ENCODE measurements around the gene SAG.

Gene SAG

GRCh38 chr2:233355916-233356315 is 48.3 kb downstream of the SAG start:
- Histone ChIP-seq H2AFZ (ENCODE audit: low read length) (no peak overlapping the region), H3K27me3 (replicated peaks; ENCODE audit: insufficient read depth, low read length) (no peaks in the 10 kb centered on the region), H3K4me3 (ENCODE audit: low read length) (peak overlapping the region; percentile 81; the same call in 1 of the 2 replicates), H3F3A (ENCODE audit: insufficient read depth, low read length) (peaks cover 6% of the 10 kb centered on the region), H3K27ac (ENCODE audit: low read length) (no peak overlapping the region), H3K9me2 (replicated peaks; ENCODE audit: insufficient read depth, low read length) (no peaks in the 10 kb centered on the region), H4K20me1 (ENCODE audit: insufficient read depth, low read length) (no peaks in the 10 kb centered on the region), H3K4me1 (ENCODE audit: low read length) (peaks cover 28% of the 10 kb centered on the region), H3K36me3 (replicated peaks; ENCODE audit: insufficient read depth, low read length) (no peaks in the 10 kb centered on the region), H3K9ac (ENCODE audit: low read length) (no peak overlapping the region), H3K79me2 (ENCODE audit: low read length) (peaks cover 60% of the 10 kb centered on the region), H3K4me2 (ENCODE audit: low read depth, low read length) (peak overlapping the region; percentile 85; the same call in 1 of the 2 replicates), H3K9me3 (replicated peaks; ENCODE audit: insufficient read depth, low read length) (no peaks in the 10 kb centered on the region)
- no peak for DNase-seq
- TF ChIP-seq EZH2 (optimal IDR thresholded peaks at IDR 0.05; ENCODE audit: low read depth, low read length) = no peak
- no peak for TF ChIP-seq EZH2phosphoT487 (IDR thresholded peaks at IDR 0.05; ENCODE audit: low read length)
- no peak for TF ChIP-seq CTCF (IDR thresholded peaks at IDR 0.05; ENCODE audit: low read length)

GRCh38 chr2:233356546-233357308 is 49.1 kb downstream of the SAG start:
- H3F3A ChIP-seq (ENCODE audit: insufficient read depth, low read length) = peaks cover 6% of the 10 kb centered on the region
- H4K20me1 ChIP-seq (ENCODE audit: insufficient read depth, low read length) = no peaks in the 10 kb centered on the region
- peak overlapping the region; percentile 85; the same call in 1 of the 2 replicates for H3K4me2 ChIP-seq (ENCODE audit: low read depth, low read length)
- no peaks in the 10 kb centered on the region for H3K9me3 ChIP-seq (replicated peaks; ENCODE audit: insufficient read depth, low read length)
- no peak overlapping the region for H3K9ac ChIP-seq (ENCODE audit: low read length)
- H3K27me3 ChIP-seq (replicated peaks; ENCODE audit: insufficient read depth, low read length) = no peaks in the 10 kb centered on the region
- peaks cover 28% of the 10 kb centered on the region for H3K4me1 ChIP-seq (ENCODE audit: low read length)
- no peak for DNase-seq
- H2AFZ ChIP-seq (ENCODE audit: low read length) = no peak overlapping the region
- no peaks in the 10 kb centered on the region for H3K9me2 ChIP-seq (replicated peaks; ENCODE audit: insufficient read depth, low read length)
- H3K79me2 ChIP-seq (ENCODE audit: low read length) = peaks cover 68% of the 10 kb centered on the region
- H3K27ac ChIP-seq (ENCODE audit: low read length) = no peak overlapping the region
- no peak overlapping the region for H3K4me3 ChIP-seq (ENCODE audit: low read length)
- H3K36me3 ChIP-seq (replicated peaks; ENCODE audit: insufficient read depth, low read length) = no peaks in the 10 kb centered on the region
- no peak for TF ChIP-seq EZH2phosphoT487 (IDR thresholded peaks at IDR 0.05; ENCODE audit: low read length)

- Histone ChIP-seq H3K9me3 (replicated peaks; ENCODE audit: insufficient read depth, low read length) (no peaks in the 10 kb centered on the region), H3K27me3 (replicated peaks; ENCODE audit: insufficient read depth, low read length) (no peaks in the 10 kb centered on the region), H3K4me1 (ENCODE audit: low read length) (peaks cover 24% of the 10 kb centered on the region), H3K4me3 (ENCODE audit: low read length) (no peak overlapping the region), H3K36me3 (replicated peaks; ENCODE audit: insufficient read depth, low read length) (no peaks in the 10 kb centered on the region), H3F3A (ENCODE audit: insufficient read depth, low read length) (peaks cover 6% of the 10 kb centered on the region), H2AFZ (ENCODE audit: low read length) (no peak overlapping the region), H3K27ac (ENCODE audit: low read length) (no peak overlapping the region), H3K9ac (ENCODE audit: low read length) (no peak overlapping the region), H3K9me2 (replicated peaks; ENCODE audit: insufficient read depth, low read length) (no peaks in the 10 kb centered on the region), H3K79me2 (ENCODE audit: low read length) (peaks cover 75% of the 10 kb centered on the region), H4K20me1 (ENCODE audit: insufficient read depth, low read length) (no peaks in the 10 kb centered on the region), H3K4me2 (ENCODE audit: low read depth, low read length) (no peak overlapping the region)
- DNase-seq = no peak
- TF ChIP-seq EZH2phosphoT487 (IDR thresholded peaks at IDR 0.05; ENCODE audit: low read length) = no peak
- no peak for TF ChIP-seq CTCF (IDR thresholded peaks at IDR 0.05; ENCODE audit: low read length)
- no peak for TF ChIP-seq EZH2 (optimal IDR thresholded peaks at IDR 0.05; ENCODE audit: low read depth, low read length)
Observed at GRCh38 chr2:233358335-233358734, 50.7 kb downstream of the SAG start.

- H3K4me2 ChIP-seq (ENCODE audit: low read depth, low read length) = no peak overlapping the region
- no peak overlapping the region for H3K27ac ChIP-seq (ENCODE audit: low read length)
- H3K9ac ChIP-seq (ENCODE audit: low read length) = no peak overlapping the region
- H3K4me3 ChIP-seq (ENCODE audit: low read length) = no peak overlapping the region
- DNase-seq = no peak
- H3F3A ChIP-seq (ENCODE audit: insufficient read depth, low read length) = peaks cover 2% of the 10 kb centered on the region
- H3K27me3 ChIP-seq (replicated peaks; ENCODE audit: insufficient read depth, low read length) = no peaks in the 10 kb centered on the region
- H3K79me2 ChIP-seq (ENCODE audit: low read length) = peaks cover 80% of the 10 kb centered on the region
- H3K4me1 ChIP-seq (ENCODE audit: low read length) = peaks cover 18% of the 10 kb centered on the region
- no peaks in the 10 kb centered on the region for H3K9me2 ChIP-seq (replicated peaks; ENCODE audit: insufficient read depth, low read length)
- no peaks in the 10 kb centered on the region; the same call in 1 of the 2 replicates for H3K36me3 ChIP-seq (replicated peaks; ENCODE audit: insufficient read depth, low read length)
- no peaks in the 10 kb centered on the region for H4K20me1 ChIP-seq (ENCODE audit: insufficient read depth, low read length)
- no peak for TF ChIP-seq CTCF (IDR thresholded peaks at IDR 0.05; ENCODE audit: low read length)
- no peak for TF ChIP-seq EZH2phosphoT487 (IDR thresholded peaks at IDR 0.05; ENCODE audit: low read length)
- TF ChIP-seq EZH2 (optimal IDR thresholded peaks at IDR 0.05; ENCODE audit: low read depth, low read length) = no peak
- H2AFZ ChIP-seq (ENCODE audit: low read length) = no peak overlapping the region
- no peaks in the 10 kb centered on the region for H3K9me3 ChIP-seq (replicated peaks; ENCODE audit: insufficient read depth, low read length)
Observed at GRCh38 chr2:233358947-233359346, 51.3 kb downstream of the SAG start.

Measured in MM.1S (cell line).